Hippocampal formation (tissue), 2 donors: ENCODE measurements around the gene CAV2.

Experiments
- DNase-seq, 2 donors: peaks; one replicate each; lab custom pipeline; 2025; lab: John Stamatoyannopoulos, UW

CAV2 gene

GRCh38 chr7:116546916-116547315 is 47.4 kb downstream of the CAV2 start:
- DNase-seq = no peak

DNA sequence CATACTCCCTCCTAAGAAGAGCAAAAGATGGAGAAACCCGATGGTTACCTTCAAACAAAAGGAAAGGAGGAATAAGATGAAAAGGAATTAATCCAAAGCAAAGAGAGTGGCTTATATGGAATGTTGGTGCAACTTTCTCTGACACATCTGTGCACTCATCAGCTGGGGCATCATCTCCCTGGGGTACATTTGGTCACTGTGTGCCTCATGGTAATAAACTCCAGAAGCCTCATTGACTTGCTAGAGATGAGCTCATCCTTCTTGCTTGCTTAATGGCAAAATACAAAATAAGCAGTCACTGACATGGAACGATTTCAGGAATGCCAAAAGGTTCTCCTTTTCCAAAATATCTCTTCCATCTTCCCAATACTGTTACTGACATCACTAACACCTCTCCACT is 47.8 kb downstream of the CAV2 start:
- DNase-seq = no peak

DNA sequence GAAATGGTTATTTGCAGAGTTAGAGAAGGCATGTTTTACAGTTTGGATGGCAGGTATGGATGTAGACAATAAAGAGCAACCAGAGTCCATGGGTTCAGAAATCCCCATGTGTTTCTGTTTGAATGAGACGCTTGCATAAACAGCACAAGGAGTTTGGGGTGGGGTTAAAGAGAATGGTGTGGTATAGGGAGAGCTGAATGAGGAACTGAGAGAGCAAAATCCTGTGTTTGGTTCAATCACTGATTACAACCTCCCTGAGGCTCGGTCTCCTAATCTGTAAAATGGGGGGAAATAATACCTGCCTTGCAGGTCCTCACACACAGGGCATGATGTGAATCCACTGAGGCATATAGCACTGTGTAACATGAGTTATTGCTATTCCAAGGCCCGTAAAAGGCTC is 49.0 kb downstream of the CAV2 start:
- DNase-seq = no peak

DNA sequence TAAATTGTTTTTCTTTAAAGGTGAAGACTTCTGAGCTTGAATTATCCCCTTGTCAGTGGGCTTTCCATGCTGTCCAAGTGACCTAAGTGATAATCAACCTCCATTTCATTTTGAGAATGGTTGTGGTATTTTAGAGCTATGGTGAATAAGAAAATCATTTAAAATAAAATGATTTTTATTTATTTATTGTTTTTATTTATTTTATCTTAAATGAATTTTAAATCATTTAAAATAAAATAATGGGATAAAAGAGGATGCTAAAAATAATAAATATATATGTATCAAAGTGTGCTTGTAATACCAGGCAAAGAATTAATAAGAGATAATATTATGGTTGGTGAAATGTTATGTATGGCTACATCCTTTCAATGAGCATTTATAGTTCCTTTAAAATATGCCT is 49.8 kb downstream of the CAV2 start:
- DNase-seq = no peak

GRCh38 chr7:116551692-116552091 is 52.2 kb downstream of the CAV2 start:
- no peak for DNase-seq

GRCh38 chr7:116552602-116553001 is 53.1 kb downstream of the CAV2 start:
- no peak for DNase-seq

DNA sequence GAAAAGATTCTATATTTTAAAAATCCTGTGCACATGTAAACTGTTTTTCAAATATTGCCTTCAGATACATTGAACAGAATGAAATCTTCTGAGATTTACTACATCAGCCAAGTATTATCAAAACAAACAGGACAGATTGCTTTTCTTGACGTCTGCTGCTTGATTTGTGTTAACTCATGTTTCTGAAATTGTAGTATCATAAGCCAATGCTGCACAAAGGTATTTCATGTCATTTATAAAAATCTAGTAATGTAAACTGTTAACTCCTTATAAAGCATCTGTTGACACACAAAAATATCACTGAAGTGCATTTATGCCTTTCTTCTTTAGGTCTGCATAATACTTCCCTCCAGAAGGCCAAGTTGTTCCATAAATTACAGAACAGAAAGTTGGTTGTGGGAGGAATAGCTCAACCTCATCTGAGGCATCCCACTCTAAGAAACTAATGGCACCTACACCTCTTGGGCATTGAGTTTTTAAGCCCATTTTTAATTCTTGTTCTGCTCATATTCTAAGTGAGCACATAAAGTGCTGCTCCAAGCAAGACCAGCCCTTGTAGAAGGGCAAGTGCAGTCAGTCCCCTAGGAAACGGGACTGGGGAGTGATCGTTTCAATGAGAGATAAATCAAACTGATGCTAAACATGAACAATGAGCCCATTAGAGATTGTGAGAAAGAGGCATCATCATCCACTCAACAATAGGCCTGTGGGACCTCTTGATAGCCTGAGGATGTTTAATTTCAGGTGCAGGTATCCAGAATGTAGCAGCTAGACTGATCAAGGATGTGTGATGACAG is 53.8 kb downstream of the CAV2 start:
- no peak for DNase-seq

DNA sequence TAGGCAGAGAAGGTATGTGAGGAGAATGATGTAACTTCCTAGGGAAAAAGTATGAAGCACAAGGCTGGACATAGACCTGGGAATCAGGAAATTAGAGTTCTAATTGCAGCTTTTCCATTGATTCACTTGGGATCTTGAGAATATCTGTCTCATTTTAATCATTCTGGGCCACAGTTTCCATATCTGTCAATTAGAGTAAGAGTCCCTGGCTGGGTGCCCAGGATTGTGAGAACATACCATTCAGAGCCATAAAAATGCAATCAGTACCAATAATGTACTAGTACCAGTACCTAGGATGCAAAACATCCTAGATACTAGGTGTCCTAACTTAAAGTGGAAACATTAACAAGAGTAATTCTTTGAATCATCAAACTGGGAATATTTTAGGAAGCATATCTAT is 54.9 kb downstream of the CAV2 start:
- DNase-seq = no peak

GRCh38 chr7:116554911-116555310 is 55.4 kb downstream of the CAV2 start:
- no peak for DNase-seq

DNA sequence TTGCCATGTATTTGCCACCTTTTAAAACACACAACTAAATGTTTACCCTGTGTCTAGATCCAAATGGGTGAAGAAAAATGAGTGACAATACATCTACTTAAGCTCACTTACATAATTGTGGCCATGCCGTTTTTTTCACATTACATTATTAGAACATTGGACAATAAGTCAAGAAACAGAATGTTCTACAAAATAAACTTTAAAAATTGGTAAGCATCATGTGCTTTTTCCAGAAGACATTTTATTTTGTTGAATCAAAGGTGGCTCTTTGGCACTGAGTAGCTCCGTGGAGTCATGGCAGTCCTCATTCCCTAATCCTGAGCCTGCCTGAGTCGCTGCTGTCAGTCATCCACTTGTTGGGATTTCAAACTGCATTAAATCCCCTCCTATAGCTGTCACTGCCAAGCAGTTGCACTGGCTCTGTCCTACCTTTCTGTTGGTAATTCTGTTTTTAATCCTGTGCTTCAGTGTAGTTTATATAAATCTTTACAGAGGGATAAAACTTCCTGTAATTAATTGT is 57.6 kb downstream of the CAV2 start:
- DNase-seq = no peak

DNA sequence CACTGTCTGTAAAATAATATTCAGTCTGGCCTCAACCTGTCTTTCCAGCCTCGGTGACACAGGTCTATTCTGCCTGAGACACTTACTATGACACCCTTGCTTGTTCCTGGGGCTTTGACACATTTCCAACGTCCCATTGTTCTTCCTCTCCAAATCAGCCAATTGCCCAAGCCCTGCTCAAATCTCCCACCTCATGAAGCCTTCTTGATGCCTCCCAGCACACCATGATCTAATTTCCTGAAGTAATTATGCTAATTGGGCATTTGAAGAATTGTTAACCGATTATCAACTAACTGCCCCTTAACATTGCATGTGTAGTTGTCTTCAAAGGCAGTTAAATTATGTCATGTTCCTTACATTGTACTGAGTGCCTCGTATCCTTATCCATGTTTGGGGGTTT is 58.4 kb downstream of the CAV2 start:
- no peak for DNase-seq
